Activated CD8-positive, alpha-beta memory T cell treated with anti-CD3 and anti-CD28 coated beads for 1 hour (primary cell): Measurements from ENCODE around the gene MYO19.
"Not testable (repeated sequence)": the region's sequence is repeated elsewhere in the genome, so short reads cannot be mapped to it uniquely, and the experiment has no call there.

ENCODE experiments used
- DNase-seq, 2 donors: peaks; one replicate each; pipeline ENCODE4 v3.0.0-alpha.2; 2020; ENCODE audit warnings: low read depth in 1 of 2; ENCODE audit errors: extremely low read depth in 1 of 2

The MYO19 gene

GRCh38 chr17:36463916-36464764 lies 70.5 kb downstream of the MYO19 start:
- DNase-seq, result no peak

DNA sequence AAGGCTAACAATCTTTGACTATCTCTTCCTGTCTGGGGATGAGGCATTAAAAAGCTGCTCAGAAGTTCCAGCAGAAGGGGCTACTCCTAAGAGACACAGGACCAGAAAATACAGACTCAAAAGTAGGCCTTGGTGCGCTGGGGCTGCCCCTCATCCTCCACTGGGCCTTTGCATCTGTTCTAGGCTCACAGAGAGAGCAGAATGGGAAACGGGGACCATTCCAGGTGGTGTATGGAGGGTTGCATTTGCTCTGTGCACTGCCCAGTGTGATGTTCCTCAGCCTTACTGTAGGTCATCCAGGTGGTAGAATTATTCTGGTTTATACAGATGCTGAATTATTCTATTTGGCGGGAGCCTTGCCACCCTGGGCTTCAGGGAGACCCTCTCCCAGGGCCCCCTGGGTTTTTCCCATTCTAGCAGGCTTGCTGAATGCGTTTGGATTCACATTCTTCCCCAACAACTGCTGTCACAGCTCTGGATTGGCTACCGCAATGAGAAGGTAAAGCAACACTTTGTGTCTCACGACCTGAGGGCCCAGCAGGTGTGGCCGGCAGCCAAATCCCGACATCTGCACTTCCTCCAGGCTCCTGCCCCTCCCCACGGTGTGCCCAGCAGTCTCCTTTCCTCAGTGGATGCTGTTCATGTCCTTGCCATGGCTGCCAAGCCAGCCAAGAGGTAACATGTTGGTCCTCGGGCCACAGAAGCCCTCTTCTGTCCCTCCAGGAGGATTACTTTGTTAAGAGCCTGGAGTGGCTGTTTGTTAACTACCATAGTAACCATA lies 73.1 kb downstream of the MYO19 start:
- no peak for DNase-seq

DNA sequence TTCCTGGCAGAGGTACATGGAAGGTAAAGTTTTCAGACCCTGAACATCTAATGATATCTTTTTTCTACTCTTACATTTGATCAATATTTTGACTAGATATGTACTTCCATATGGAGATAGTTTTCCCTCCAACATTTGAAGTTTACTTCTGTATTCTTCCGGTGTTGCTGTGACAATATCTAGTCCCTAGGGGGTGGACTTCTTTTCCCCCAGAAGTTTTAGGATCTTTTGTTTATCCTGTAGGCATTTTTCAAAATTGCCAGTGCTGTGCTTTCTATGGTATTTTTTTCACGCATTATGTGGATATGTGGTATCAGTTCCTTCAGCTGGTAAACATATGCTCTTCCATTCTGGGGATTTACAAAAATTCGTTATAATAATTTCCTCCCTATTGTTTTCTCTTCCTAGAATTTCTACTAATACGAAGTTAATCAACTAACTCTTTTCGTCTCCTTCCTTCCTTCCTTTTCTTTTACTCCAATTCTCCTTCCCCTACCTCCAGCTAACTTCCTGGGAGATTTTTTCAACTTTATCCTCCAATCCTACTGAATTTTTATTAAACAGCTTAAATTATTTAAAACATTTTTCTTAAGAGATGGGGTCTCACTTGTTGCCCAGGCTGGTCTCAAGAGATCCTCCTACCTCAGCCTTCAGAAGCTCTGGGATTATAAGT lies 74.3 kb downstream of the MYO19 start:
- no peak for DNase-seq

GRCh38 chr17:36459601-36460000 lies 75.1 kb downstream of the MYO19 start:
- no peak for DNase-seq

- DNase-seq, result no peak
Measured at GRCh38 chr17:36459045-36459444, 75.6 kb downstream of the MYO19 start.

- DNase-seq, result not testable (repeated sequence)
Measured at GRCh38 chr17:36457701-36458100, 77.0 kb downstream of the MYO19 start.

- DNase-seq, result not testable (repeated sequence)
Measured at GRCh38 chr17:36452888-36453287, 81.8 kb downstream of the MYO19 start.

DNA sequence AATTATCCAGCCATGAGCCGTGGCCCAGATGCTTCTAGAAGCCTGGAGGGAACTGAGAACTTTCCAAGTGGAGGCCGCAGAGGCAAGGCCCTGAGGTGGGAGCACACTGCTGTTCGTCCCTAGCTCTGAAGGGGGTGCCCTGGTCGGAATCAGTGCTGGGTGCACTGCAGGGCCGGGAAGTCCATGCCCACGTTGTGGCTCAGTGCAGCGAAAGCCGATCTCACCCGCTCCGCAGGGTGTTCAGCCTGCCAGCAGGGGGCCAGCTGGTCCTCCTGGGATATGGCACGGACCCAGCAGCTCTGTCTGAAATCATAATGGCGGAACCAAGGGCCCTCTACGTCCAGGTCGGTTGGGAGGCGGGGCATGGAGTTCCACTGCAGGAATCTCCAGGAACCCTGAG lies 84.7 kb downstream of the MYO19 start:
- DNase-seq, result not testable (repeated sequence)
